Measurements from ENCODE around the gene SMPDL3A. TPM values are rescaled to one million over a fixed set of nuclear protein-coding genes. Genes with fewer than 3 reads are reported as not detected.
"Not testable (repeated sequence)": the region's sequence is repeated elsewhere in the genome, so short reads cannot be mapped to it uniquely, and the experiment has no call there.

Gene SMPDL3A
- total and polyA plus RNA-seq, 2 of the 8 experiments (the other 6 are each of a cell fraction or from before 2014, with no cell fraction given): 3.5 to 3.9 TPM

GRCh38 chr6:122744247-122744646, 44.8 kb upstream of the SMPDL3A start:
- not testable (repeated sequence) for FAIRE-seq; H3K27ac ChIP-seq (ENCODE audit: low read depth, low read length)
- 33% methylated on average over 8 of the region's 8 CpGs; no CpG with 5 or more reads in 1 of the 2 experiments for WGBS, 2 experiments (ENCODE audit: extremely low coverage in 1 of 2, insufficient coverage in 1 of 2, insufficient read length in 1 of 2, insufficient replicate concordance in 2 of 2, low coverage in 1 of 2, low lambda C conversion rate in 2 of 2, missing lambda C conversion rate in 1 of 2)

More at GRCh38 chr6:122744247-122744646, 44.8 kb upstream of the SMPDL3A start:
- CTCF ChIA-PET (ENCODE audit: partially characterized antibody): interaction anchor here (0.7 to 8.7 kb wide), 21 partner anchors 9 to 332 kb away, joined by 3 to 103 read pairs (median 5); partner anchors contain the start of genes FABP7 and SMPDL3A
- not testable (repeated sequence) for H2BK12ac ChIP-seq (ENCODE audit: low read depth, low read length); H4K8ac ChIP-seq (ENCODE audit: extremely low read depth, insufficient read depth, low read length); H4K20me1 ChIP-seq (replicated peaks in 1 of 2; ENCODE audit: control insufficient read depth in 1 of 2, insufficient read depth in 2 of 2, low read length in 2 of 2); H2AFZ ChIP-seq (ENCODE audit: low read length); H3K56ac ChIP-seq (replicated peaks; ENCODE audit: insufficient read length, low read depth, low read length); H3K9ac ChIP-seq (replicated peaks in 1 of 4; ENCODE audit: extremely low read depth in 1 of 4, low read depth in 3 of 4, low read length in 3 of 4); H3K79me2 ChIP-seq (ENCODE audit: control insufficient read depth in 1 of 2, insufficient read depth in 2 of 2, low read length in 2 of 2); H3K4ac ChIP-seq (replicated peaks; ENCODE audit: insufficient read length, low read depth, low read length); H3K9me3 ChIP-seq (ENCODE audit: insufficient read depth in 2 of 2, low read depth in 1 of 2, low read length in 1 of 2); H3K4me2 ChIP-seq (ENCODE audit: insufficient read depth in 1 of 2, low read depth in 2 of 2, low read length in 2 of 2); H4K5ac ChIP-seq (ENCODE audit: insufficient read length, low read depth, low read length); H3K27me3 ChIP-seq (replicated peaks in 1 of 4; ENCODE audit: control insufficient read depth in 3 of 4, extremely low read depth in 1 of 4, insufficient read depth in 3 of 4, low read length in 3 of 4); H3K79me1 ChIP-seq (ENCODE audit: low read depth, low read length); H4K91ac ChIP-seq (replicated peaks; ENCODE audit: insufficient read length, low read length); H2BK20ac ChIP-seq (ENCODE audit: low read length); H3K4me1 ChIP-seq (replicated peaks in 1 of 4; ENCODE audit: control insufficient read depth in 3 of 4, insufficient read depth in 4 of 4, low read length in 3 of 4); H3K14ac ChIP-seq (ENCODE audit: insufficient read length); DNase-seq (ENCODE audit: low read depth in 1 of 2, low spot score in 2 of 2); H2BK120ac ChIP-seq (replicated peaks; ENCODE audit: low read depth, low read length); H3K4me3 ChIP-seq (ENCODE audit: extremely low read depth in 1 of 4, insufficient read depth in 2 of 4, low read depth in 3 of 4, low read length in 4 of 4); H3K36me3 ChIP-seq (ENCODE audit: control insufficient read depth in 2 of 4, insufficient read depth in 4 of 4, low read length in 3 of 4); H3K23me2 ChIP-seq (ENCODE audit: low read depth, low read length); H2BK5ac ChIP-seq (ENCODE audit: low read depth, low read length); H2AK5ac ChIP-seq (ENCODE audit: low read depth, low read length); H3K18ac ChIP-seq (ENCODE audit: extremely low read depth, low read length); H3K23ac ChIP-seq (ENCODE audit: insufficient read length); H2BK15ac ChIP-seq (ENCODE audit: low read length)
- TF ChIP-seq RAD21 (IDR thresholded peaks at IDR 0.05 in 1 of 2, conservative IDR thresholded peaks at IDR 0.05 in 1 of 2; ENCODE audit: low read depth in 2 of 2, low read length in 2 of 2) (peak; percentile 54 to 55), CTCF (IDR thresholded peaks at IDR 0.05; ENCODE audit: control extremely low read depth in 1 of 3, insufficient read depth in 1 of 3, low read depth in 1 of 3, low read length in 3 of 3) (peak in 2 of 3 experiments; percentile 39 to 52; a peak in 3 of 4 replicates)
- POLR2A ChIA-PET (ENCODE audit: partially characterized antibody): interaction anchor here (0.6 to 1.4 kb wide), 3 partner anchors 45 to 203 kb away, joined by 3 to 4 read pairs (median 3); partner anchors contain the start of gene SMPDL3A

All from H1 (cell line).